HG03064 (cell line): ENCODE results near the gene FOXO3.

Experiments
- ATAC-seq: cut with Tn5 transposase; IDR thresholded peaks from one replicate; pipeline ENCODE4 v1.9.1; 2021; ENCODE audit warnings: low read depth; ENCODE audit not compliant: unreplicated experiment

FOXO3 gene

DNA sequence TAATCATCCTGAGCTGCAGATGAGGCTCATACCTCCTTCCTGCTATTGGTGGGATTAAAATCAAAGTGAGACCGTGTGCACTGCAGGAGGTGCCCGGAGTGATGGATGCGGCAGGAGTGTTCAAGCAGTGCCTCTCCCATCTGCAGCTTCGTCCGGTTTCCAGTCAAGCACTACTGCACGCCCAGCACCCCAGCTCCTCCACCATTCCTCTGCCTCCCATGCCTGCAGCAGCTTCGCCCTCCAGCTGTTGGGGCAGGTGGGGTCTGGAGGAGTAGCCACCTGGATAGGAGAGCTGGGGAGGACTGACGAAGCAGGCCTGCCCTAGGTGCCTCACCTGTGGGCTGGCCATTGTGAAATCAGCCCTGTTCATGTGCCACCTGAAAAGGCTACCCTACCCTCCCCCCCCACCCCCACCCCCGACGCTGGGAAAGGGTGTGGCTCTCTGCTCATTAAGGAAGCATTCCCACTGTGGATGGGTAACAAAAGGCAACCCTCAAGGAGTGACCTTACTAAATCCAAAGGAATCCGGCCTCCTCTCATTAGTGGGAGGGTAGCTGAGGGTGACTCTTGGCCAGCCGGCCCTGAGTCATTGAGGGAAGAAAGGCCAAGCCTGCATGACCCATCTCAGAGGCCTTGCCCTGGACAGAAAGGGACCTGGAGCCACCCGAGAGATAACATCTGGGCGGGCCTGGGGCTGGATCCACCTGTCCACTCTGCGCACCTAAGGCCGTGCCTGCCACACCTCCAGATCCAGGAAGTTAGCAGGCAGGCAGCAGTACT lies 171.6 kb downstream of the FOXO3 start:
- ATAC-seq = no peak

DNA sequence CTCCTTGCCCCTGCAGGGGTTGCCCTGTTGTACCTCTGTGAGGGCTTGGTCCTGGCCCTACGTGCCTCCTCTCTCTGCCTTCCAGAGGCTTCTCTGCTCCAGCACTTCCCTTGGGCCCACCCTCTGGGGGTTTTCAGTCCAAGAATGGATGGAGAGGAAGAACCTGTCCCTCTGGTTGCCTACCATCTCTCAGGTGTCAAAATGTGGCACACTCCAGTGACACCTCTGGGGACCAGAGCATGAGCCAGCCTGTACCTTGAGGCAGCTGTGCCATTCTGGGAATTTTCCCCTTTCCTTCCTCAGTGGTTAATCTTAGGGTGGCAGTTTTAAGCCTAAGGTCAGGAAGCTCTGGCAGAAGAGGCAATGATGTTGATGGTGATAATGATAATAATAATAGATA lies 172.3 kb downstream of the FOXO3 start:
- no peak for ATAC-seq

DNA sequence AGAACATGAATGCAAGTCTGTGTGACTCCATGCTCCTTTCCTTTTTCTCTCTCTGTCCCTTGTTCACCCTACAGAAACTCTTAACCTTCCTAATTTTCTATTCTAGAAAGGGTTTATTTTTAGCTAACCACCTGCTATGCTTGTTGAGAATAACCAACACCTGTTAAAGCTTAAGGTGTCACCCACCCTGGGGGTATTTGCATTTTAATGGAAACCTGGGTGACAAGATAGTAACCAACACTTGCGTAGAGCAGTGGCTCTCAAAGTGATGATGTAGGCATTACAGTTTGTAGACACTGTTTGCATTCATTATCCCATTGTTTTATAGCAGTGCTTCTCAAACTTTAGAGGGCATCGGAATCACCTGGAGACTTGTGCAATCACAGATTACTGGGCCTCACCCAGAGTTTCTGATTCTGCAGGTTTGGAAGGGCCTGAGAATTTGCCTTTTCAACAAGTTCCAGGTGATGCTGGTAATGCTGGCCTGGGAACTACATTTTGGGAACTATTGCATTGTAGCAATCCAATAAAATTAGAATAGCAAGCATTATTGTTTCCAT lies 173.1 kb downstream of the FOXO3 start:
- ATAC-seq = no peak
